ENCODE results near the gene UNK.
A peak's percentile ranks its signal among the peaks of the same experiment; 100 is the strongest.

UNK gene

DNA sequence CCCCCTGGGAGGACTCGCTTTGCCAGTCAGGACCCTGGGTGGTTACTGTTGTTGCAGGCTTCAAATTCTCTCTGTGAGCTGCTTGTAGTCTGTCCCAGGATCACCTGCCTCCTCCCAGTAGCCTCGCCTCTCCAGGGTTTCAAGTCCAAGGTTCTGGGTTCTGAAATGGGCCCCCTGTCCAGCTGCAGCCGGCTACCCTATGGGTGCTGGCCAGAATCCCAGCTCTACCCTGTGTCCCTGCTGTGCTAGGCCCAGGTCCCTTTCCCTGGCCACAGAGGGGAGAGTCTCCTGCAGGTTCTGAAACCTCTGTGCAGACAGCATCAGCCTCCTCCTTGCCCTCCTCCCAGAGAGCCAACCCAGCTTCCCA lies 38.2 kb downstream of the UNK start:
- H3K27ac ChIP-seq, result no peak overlapping the region; the same call in 1 of the 2 replicates
- DNase-seq, result no peak
- H3K36me3 ChIP-seq, result peaks cover 82% of the 10 kb centered on the region
- no peak overlapping the region for H3K4me3 ChIP-seq (ENCODE audit: low read depth, low read length)
- TF ChIP-seq, protein P1, sequence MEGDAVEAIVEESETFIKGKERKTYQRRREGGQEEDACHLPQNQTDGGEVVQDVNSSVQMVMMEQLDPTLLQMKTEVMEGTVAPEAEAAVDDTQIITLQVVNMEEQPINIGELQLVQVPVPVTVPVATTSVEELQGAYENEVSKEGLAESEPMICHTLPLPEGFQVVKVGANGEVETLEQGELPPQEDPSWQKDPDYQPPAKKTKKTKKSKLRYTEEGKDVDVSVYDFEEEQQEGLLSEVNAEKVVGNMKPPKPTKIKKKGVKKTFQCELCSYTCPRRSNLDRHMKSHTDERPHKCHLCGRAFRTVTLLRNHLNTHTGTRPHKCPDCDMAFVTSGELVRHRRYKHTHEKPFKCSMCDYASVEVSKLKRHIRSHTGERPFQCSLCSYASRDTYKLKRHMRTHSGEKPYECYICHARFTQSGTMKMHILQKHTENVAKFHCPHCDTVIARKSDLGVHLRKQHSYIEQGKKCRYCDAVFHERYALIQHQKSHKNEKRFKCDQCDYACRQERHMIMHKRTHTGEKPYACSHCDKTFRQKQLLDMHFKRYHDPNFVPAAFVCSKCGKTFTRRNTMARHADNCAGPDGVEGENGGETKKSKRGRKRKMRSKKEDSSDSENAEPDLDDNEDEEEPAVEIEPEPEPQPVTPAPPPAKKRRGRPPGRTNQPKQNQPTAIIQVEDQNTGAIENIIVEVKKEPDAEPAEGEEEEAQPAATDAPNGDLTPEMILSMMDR (IDR thresholded peaks at IDR 0.05; ENCODE audit: low read depth, low read length), result no peak
- H3K9me3 ChIP-seq (ENCODE audit: severe bottlenecking), result no peaks in the 10 kb centered on the region
- no peaks in the 10 kb centered on the region for H3K27me3 ChIP-seq (ENCODE audit: insufficient read depth, low read depth, severe bottlenecking)

DNA sequence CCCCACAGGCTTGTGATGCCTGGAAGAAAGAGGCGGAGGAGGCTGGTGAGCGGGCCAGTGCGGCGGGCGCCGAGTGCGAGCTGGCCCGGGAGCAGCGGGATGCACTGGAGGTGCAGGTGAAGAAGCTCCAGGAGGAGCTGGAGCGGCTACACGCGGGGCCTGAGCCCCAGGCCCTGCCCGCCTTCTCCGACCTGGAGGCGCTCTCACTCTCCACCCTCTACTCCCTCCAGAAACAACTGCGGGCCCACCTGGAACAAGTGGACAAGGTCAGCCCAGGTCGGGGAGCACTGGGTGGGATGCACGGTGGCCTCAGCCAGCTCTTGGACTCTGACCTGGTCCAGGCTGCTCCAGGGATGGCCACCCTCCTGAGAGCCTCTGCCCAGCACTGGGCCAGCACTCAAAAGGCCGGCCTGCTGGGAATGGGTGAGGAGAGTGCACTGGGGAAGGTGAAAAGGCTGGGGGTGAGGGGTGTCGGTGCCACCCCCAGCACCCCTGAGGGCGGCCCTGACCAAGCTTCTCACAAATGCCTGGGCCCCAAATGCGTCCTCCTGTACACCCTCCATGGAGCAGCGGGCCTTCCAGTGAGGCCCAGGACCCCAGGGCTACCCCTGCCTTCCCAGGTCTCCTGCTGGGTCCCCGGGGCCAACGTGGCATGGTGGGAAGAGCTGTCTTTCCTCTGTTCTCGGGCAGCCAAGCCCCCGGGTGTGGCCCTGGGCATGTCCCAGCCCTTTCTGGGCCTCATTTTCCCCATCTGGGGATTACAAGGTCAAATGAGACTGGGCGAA lies 38.8 kb downstream of the UNK start:
- Histone ChIP-seq H3K27ac (no peak overlapping the region), H3K4me3 (ENCODE audit: low read depth, low read length) (no peak overlapping the region), H3K27me3 (ENCODE audit: insufficient read depth, low read depth, severe bottlenecking) (no peaks in the 10 kb centered on the region), H3K36me3 (peaks cover 78% of the 10 kb centered on the region), H3K9me3 (ENCODE audit: severe bottlenecking) (no peaks in the 10 kb centered on the region)
- TF ChIP-seq, protein P1 (IDR thresholded peaks at IDR 0.05; ENCODE audit: low read depth, low read length), result no peak
- peak; percentile 8 for DNase-seq

DNA sequence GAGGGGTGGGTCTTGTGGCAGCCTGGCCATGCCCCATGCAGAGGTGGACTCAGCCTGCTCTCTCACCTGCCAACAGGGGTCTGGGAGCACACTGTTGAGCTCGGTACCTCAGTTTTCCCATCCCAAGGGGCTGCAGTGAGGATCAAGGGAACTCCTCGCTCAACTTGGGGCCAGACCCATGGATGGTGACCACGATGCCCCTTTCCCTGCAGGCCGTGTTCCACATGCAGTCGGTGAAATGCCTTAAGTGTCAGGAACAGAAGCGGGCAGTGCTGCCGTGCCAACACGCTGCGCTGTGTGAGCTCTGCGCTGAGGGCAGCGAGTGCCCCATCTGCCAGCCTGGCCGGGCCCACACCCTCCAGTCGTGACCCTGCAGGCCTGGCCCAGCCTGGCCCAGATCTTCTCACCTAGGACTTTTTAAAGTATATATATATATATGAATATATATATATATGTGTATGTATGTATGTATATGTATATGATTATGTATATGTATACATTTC lies 39.5 kb downstream of the UNK start:
- no peaks in the 10 kb centered on the region for H3K9me3 ChIP-seq (ENCODE audit: severe bottlenecking)
- peaks cover 78% of the 10 kb centered on the region for H3K36me3 ChIP-seq
- H3K4me3 ChIP-seq (ENCODE audit: low read depth, low read length), result no peak overlapping the region
- DNase-seq, result no peak
- no peak overlapping the region for H3K27ac ChIP-seq
- H3K27me3 ChIP-seq (ENCODE audit: insufficient read depth, low read depth, severe bottlenecking), result no peaks in the 10 kb centered on the region
- TF ChIP-seq, protein P1 (IDR thresholded peaks at IDR 0.05; ENCODE audit: low read depth, low read length), result no peak

DNA sequence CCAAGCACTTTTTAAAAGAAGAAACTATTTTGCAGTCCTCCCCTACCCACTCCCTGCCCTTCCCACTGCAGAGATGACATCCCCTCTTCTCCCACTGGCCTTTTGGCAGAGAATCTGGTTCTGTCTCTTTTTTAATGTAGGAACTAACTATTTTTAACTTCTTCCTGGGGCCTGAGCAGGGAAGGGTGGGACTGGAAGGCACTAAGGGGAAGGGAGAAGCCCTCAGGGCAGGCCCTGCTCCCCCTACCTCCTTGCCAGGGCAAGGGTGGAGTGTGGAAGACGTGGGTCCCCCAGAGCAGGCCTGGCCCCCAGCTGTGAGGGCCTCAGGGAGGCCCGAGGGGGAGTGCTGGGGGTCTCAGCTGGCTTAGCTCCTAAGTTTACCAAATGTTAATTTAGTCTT lies 40.1 kb downstream of the UNK start:
- TF ChIP-seq, protein P1 (IDR thresholded peaks at IDR 0.05; ENCODE audit: low read depth, low read length), result no peak
- H3K27me3 ChIP-seq (ENCODE audit: insufficient read depth, low read depth, severe bottlenecking), result no peaks in the 10 kb centered on the region
- no peaks in the 10 kb centered on the region for H3K9me3 ChIP-seq (ENCODE audit: severe bottlenecking)
- H3K27ac ChIP-seq, result no peak overlapping the region
- peaks cover 73% of the 10 kb centered on the region for H3K36me3 ChIP-seq
- DNase-seq, result no peak
- H3K4me3 ChIP-seq (ENCODE audit: low read depth, low read length), result no peak overlapping the region

DNA sequence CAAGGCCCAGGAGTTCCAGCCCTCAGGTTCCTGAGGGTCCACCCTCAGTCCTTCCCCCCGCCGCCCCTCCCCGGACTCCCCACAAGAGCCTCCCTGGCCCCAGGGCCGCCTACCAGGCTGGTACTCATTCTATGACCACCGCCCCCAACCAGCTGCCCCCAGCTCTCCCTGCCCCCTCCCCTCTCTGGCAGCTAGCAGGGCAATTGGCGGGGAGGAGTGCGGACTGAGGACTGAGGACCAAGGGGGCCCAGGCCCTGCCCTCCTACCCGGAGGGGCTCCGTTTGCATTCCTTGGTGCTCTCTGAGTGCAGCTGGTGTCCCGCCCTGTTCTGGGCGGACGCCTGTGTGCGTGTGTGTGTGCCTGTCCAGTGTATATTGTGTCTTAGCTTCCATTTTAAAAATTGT lies 40.5 kb downstream of the UNK start:
- no peak for DNase-seq
- Histone ChIP-seq H3K27ac (no peak overlapping the region; the same call in 1 of the 2 replicates), H3K27me3 (ENCODE audit: insufficient read depth, low read depth, severe bottlenecking) (no peaks in the 10 kb centered on the region), H3K36me3 (peaks cover 68% of the 10 kb centered on the region), H3K4me3 (ENCODE audit: low read depth, low read length) (no peak overlapping the region), H3K9me3 (ENCODE audit: severe bottlenecking) (no peaks in the 10 kb centered on the region)
- TF ChIP-seq, protein P1 (IDR thresholded peaks at IDR 0.05; ENCODE audit: low read depth, low read length), result no peak

All from WERI-Rb-1 (cell line).